IMR-90 (cell line): ENCODE data around the gene STMN3.

Experiments
- BHLHE40 ChIP-seq: fragments of 150-350 bp; IDR thresholded peaks from 2 replicates; pipeline ENCODE4 v1.6.1; 2016; ENCODE audit warnings: mild to moderate bottlenecking, low read depth, low read length
- CTCF ChIP-seq: conservative IDR thresholded peaks from 2 replicates; pipeline ENCODE4 v1.5.1; 2012; ENCODE audit warnings: mild to moderate bottlenecking, low read depth, low read length, improper control_type of control experiment
- MAFK ChIP-seq: IDR thresholded peaks from 2 replicates; pipeline ENCODE4 v1.6.1; 2012; ENCODE audit warnings: low read depth, low read length, improper control_type of control experiment
- MXI1 ChIP-seq: IDR thresholded peaks from 2 replicates; pipeline ENCODE4 v1.6.1; 2012; ENCODE audit warnings: low read depth, mild to moderate bottlenecking, low read length, moderate library complexity, borderline replicate concordance
- POLR2A ChIP-seq: IDR thresholded peaks from 2 replicates; pipeline ENCODE4 v1.6.1; 2012; ENCODE audit warnings: mild to moderate bottlenecking, low read depth, low read length
- RCOR1 ChIP-seq: IDR thresholded peaks from 2 replicates; pipeline ENCODE4 v1.6.1; 2012; ENCODE audit warnings: mild to moderate bottlenecking, low read length, improper control_type of control experiment; ENCODE audit not compliant: insufficient replicate concordance

GRCh38 chr20:63633732-63634131, 19.5 kb downstream of the STMN3 start:
- TF ChIP-seq RCOR1 (no peak), BHLHE40 (no peak), CTCF (no peak), POLR2A (no peak), MXI1 (no peak), MAFK (no peak)
